HG02938 (cell line): ENCODE measurements around the gene MED16.
"Not testable (repeated sequence)": the region's sequence is repeated elsewhere in the genome, so short reads cannot be mapped to it uniquely, and the experiment has no call there.

Experiments used
- ATAC-seq: cut with Tn5 transposase; IDR thresholded peaks from one replicate; pipeline ENCODE4 v1.9.1; 2021; ENCODE audit warnings: mild to moderate bottlenecking, moderate library complexity; ENCODE audit not compliant: unreplicated experiment

Gene MED16

DNA sequence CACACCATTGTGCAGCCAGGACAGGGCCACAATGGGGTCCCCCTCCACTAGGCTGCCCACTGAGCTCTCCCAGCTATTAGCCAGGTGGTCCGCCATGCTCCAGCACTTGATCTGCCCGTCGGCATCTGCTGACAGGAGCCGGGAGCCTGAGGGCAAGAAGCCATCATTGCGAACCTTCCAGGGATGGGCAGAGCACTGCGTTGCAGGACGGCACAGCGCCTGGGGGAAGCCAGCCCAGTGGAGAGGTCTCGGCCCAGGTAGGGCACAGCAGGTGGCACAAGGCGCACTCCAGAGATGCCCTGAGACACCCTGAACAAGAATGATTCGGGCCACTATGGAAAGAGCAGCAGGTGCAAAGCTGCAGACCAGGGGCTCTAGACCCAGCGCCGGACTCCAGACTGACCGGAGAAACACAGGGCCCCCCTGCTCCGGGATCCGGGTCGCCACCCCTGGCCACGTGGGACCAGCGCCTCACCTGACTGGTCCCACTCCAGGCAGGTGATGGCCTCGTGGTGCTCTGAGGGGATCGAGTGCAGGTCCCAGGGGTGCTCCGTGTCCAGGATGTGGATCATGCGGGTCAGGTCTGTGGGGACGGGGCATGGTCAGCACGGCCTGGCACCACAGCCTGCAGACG lies 3.2 kb downstream of the MED16 start:
- no peak for ATAC-seq

DNA sequence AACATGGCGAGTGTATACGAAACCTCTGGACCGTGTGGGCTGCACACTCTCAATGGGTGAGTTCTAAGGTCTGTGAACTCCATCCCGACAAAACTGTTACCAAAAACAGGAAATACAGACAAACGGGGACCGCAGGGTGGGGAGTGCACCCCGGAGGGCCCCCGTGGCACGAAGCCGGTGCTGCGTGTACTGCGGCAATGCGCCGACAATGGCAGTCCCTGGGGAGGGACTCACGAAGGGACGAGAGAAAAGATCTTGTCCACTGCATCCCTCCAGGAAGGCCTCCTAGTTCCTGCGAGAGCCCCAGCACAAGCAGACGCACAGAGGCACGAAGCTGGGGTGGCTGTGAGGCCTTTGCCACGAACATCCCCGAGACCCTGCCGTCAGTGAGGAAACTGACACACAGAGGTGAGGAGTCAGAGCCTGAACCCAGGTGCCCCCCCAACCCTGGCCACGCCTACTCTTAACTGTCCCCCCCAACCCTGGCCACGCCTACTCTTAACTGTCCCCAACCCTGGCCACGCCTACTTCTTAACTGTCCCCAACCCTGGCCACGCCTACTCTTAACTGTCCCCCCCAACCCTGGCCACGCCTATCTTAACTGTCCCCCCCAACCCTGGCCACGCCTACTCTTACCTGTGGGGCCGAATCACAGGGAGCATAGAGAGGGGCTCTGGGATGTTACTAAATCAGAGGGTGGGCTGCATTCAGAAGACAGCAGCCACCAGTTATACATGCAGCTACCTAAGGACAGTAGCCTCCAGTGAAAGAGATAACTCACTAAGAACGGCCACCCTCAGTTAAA lies 4.2 kb downstream of the MED16 start:
- no peak for ATAC-seq

- no peak for ATAC-seq
Observed at GRCh38 chr19:887599-887998, 5.4 kb downstream of the MED16 start.

DNA sequence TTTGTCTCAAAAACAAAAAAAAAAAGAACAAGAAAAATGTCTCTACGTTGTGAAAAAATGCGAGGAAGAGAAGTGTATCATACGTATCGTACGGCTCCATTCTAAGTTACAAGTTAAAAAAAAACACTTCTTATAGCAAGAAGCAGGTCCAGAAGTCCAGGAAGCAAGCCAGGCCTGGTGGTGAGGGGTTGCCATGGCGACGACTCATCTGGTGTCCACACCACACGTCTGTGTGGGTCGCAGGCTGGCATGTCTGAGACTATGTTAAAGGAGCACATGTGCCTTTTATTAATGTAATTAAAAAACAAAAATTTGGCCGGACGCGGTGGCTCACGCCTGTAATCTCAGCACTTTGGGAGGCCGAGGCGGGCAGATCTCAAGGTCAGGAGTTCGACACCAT lies 5.9 kb downstream of the MED16 start:
- ATAC-seq = no peak

DNA sequence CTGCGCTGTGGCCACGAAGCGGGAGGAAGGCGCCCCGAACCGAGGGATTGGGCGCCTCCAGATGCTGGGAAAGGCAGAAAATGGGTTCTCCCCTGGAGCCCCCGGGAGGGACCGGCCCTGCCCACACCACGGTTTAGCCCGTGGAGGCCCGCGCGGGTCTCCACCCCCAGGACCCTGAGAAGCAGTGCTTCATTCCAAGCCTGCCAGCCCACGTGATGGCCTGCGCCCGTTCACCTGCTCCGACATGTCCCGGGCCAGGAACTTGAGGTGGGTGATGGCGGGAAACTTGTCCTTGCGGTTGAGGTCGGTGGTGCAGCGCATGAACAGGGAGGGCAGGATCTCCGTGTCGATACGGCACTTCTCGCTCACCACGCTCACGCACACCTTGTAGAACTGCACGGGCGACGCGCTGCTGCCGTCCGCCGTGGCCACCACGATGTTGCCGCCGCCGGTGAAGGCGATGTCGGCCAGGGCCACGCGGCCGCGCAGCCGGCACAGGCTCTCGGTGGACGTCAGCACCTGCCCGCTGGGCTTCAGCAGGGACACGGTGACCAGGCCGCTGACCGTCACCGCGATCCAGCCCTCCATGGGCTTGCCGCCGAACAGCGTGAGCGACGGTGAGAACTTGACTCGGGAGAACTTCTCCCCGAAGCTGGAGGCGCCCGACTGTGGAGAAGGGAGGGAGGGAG lies 7.3 kb downstream of the MED16 start:
- ATAC-seq = no peak

DNA sequence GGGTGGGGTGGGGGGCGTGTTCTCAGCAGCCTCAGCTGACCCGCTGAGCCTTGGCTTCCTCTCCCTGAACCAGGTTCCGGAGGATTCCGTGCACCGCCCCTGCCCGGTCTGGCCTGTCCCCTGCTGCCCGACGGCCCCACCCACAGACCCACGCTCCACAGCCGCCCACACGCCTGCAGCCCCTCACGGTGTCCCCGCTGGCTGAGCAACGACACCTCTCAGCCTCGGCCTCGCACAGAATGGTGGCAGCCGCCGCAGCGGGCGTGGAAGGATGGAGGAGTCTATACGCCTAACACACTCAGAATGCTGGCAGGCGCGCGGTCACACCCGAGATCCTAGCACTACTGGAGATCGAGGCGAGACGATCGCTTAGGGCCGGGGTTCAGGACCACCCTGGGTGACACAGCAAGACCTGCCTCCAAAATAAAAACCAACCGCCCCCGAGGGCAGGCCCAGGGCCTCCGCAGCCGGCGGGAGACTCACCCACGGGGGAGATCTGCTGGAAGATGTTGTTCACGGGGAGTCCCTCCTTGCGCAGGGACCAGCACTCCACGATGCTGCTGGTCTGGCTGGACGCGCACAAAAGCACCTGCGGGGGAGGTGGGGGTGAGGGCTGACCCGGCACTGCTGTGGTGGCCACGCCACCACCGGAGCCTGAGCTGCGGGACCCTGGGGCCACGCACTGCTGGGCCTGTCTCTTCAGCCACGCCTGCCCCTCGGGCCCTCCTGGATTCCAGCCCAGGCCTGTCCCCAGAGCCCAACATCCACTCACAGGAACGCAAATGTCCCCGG lies 8.4 kb downstream of the MED16 start:
- no peak for ATAC-seq

DNA sequence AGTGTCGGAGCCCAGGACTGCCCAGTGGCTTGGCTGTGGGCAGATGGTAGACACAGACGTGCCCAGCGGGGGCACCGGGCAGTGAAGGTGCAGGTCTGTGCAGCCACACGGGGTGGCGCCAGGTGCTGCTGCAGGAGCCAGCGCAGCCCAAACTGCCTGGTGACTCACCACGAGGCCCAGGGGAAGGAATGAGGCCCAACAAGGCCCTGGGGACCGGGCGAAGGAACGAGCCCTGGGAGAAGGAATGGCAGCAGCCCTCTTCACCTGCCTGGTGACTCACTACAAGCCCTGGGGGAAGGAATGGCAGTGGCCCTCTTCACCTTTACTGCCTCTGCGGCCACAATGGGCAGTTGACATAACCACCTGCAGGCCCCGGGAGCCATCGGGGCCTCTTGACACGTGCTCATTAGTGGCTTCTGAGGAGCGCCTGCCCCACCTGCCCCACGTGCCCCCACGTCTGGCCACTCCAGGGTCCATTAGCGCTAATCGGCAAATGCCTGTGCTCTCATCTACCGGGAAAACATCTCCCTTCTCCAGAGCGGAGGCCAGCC lies 9.3 kb downstream of the MED16 start:
- no peak for ATAC-seq

GRCh38 chr19:882871-883497 lies 10.0 kb downstream of the MED16 start:
- no peak for ATAC-seq

- ATAC-seq = no peak
Observed at GRCh38 chr19:881385-882071, 11.5 kb downstream of the MED16 start.

GRCh38 chr19:879711-880438 lies 13.1 kb downstream of the MED16 start:
- ATAC-seq = no peak

DNA sequence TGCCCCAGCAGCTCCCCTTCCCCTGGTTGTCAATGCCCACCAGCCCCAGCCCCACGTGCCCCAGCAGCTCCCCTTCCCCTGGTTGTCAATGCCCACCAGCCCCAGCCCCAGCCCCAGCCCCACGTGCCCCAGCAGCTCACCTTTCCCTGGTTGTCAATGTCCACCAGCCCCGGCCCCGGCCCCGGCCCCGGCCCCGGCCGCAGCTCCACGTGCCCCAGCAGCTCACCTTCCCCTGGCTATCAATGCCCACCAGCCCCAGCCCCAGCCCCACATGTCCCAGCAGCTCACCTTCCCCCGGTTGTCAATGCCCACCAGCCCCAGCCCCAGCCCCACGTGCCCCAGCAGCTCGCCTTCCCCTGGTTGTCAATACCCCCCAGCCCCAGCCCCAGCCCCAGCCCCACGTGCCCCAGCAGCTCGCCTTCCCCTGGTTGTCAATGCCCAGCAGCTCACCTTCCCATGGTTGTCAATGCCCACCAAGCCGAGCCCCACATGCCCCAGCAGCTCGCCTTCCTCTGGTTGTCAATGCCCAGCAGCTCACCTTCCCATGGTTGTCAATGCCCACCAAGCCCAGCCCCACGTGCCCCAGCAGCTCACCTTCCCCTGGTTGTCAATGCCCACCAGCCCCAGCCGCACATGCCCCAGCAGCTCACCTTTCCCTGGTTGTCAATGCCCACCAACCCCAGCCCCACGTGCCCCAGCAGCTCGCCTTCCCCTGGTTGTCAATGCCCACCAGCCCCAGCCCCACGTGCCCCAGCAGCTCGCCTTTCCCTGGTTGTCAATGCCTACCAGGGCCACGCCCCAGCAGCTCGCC lies 14.0 kb downstream of the MED16 start:
- ATAC-seq = not testable (repeated sequence)

DNA sequence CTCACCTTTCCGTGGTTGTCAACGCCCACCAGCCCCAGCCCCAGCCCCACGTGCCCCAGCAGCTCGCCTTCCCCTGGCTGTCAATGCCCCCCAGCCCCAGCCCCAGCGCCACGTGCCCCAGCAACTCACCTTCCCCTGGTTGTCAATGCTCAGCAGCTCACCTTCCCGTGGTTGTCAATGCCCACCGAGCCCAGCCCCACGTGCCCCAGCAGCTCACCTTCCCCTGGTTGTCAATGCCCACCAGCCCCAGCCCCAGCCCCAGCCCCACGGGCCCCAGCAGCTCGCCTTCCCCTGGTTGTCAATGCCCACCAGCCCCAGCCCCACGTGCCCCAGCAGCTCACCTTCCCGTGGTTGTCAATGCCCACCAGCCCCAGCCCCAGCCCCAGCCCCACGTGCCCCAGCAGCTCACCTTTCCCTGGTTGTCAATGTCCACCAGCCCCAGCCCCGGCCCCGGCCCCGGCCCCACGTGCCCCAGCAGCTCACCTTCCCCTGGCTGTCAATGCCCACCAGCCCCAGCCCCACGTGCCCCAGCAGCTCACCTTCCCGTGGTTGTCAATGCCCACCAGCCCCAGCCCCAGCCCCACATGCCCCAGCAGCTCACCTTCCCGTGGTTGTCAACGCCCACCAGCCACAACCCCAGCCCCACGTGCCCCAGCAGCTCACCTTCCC lies 14.9 kb downstream of the MED16 start:
- ATAC-seq = not testable (repeated sequence)

- no peak for ATAC-seq
Observed at GRCh38 chr19:876780-877314, 16.1 kb downstream of the MED16 start.

DNA sequence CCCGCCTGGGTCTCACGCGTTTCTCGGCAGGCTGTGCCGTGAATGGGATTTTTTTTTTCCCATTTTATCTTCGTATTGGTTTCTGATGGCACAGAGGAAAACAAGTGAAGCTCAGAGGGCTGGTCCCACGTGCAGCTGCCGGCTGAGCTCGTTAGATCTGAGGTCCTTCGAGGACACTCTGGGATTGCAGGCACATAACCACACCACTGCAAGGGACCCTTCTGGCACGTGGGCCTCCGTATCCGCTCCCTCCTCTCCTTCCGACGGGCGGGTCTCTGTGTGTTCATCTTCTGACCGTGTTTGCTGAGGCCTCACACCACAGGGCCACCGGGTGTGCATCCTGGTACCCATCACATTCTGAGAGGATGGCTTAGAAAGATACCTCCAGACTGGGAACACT lies 16.9 kb downstream of the MED16 start:
- no peak for ATAC-seq

GRCh38 chr19:875265-875879 lies 17.6 kb downstream of the MED16 start:
- no peak for ATAC-seq

- ATAC-seq = no peak
Observed at GRCh38 chr19:873561-874041, 19.4 kb downstream of the MED16 start.

- ATAC-seq = no peak
Observed at GRCh38 chr19:873084-873483, 19.9 kb downstream of the MED16 start.
